Sciatic nerve (tissue), 2 donors: ENCODE measurements around the gene ECSIT. TPM values are rescaled to one million over a fixed set of nuclear protein-coding genes. Genes with fewer than 3 reads are reported as not detected.

Experiments
- ATAC-seq: fragments of 200-7000 bp; cut with Tn5 transposase; one replicate; pipeline ENCODE4 v1.9.1; 2020; ENCODE audit warnings: mild to moderate bottlenecking, moderate library complexity
- DNase-seq: peaks from one replicate; pipeline ENCODE4 v3.0.0-alpha.2; 2020; ENCODE audit warnings: low spot score
- intact Hi-C: fragments of 100-400 bp; cut with DNase I; formaldehyde crosslinking; loops from one replicate; pipeline ENCODE4 v1.14.2; 2022
- microRNA-seq: library from miRNA; unstranded; fragments of <30 nt; microRNA quantifications from one replicate; pipeline ENCODE4 v1.2.0, GENCODE V29; 2020
- total RNA-seq: library from RNA; stranded (reverse); fragmentation: NEBNext Ultra II Directional; extraction: Animal tissue kit (Norgen Biotek cat#: 25700); gene quantifications from one replicate; pipeline ENCODE4 v1.2.1, GENCODE V29; 2021
- donor health status: DM: no; HTN: no; CAD: no.
- donor health status: DM: no; HTN: no; CAD: no.

The ECSIT gene
- total RNA-seq, 1 donor from 2014 or later = 25.8 TPM

- ATAC-seq = no peak
- intact Hi-C loops = no loop called here
Observed at GRCh38 chr19:11458236-11458900, 70.6 kb downstream of the ECSIT start.

GRCh38 chr19:11457831-11458230, 71.1 kb downstream of the ECSIT start:
- ATAC-seq (no peak), DNase-seq (no peak)
- intact Hi-C loops = no loop called here

More at GRCh38 chr19:11458236-11458900, 70.6 kb downstream of the ECSIT start:
- DNase-seq = no peak

GRCh38 chr19:11457115-11457514, 71.8 kb downstream of the ECSIT start:
- intact Hi-C loops = no loop called here
- ATAC-seq (no peak), DNase-seq (no peak)

- ATAC-seq (no peak), DNase-seq (no peak)
- intact Hi-C loops = no loop called here
Observed at GRCh38 chr19:11456659-11457058, 72.3 kb downstream of the ECSIT start.

Small RNA genes lying within 50 kb of the gene (microRNA-seq; reads per million reads assigned to microRNA genes)
- gene MIR7974 = not detected

Other genes starting within 250 kb of the ECSIT start
- not detected for gene TSPAN16, start 233.0 kb downstream of the ECSIT start, total RNA-seq
- 25.1 TPM for gene RAB3D, start 189.5 kb downstream of the ECSIT start, total RNA-seq
- 58.0 TPM for gene TMEM205, start 182.9 kb downstream of the ECSIT start, total RNA-seq
- 42.7 TPM for gene CCDC159, start 182.6 kb downstream of the ECSIT start, total RNA-seq
- 27.5 TPM for gene PLPPR2, start 173.7 kb downstream of the ECSIT start, total RNA-seq
- 1.3 TPM for gene SWSAP1, start 154.5 kb downstream of the ECSIT start, total RNA-seq
- 5.2 TPM for gene EPOR, start 144.8 kb downstream of the ECSIT start, total RNA-seq
- gene RGL3, start 109.8 kb downstream of the ECSIT start, total RNA-seq = 14.4 TPM
- 0.31 TPM for gene ODAD3, start 94.0 kb downstream of the ECSIT start, total RNA-seq
- 190 TPM for gene PRKCSH, start 93.5 kb downstream of the ECSIT start, total RNA-seq
- 0.45 TPM for gene ELAVL3, start 48.1 kb downstream of the ECSIT start, total RNA-seq
- gene ZNF653, start 23.3 kb downstream of the ECSIT start, total RNA-seq = 9.4 TPM
- 35.7 TPM for gene CNN1, start 9.7 kb upstream of the ECSIT start, total RNA-seq
- 33.7 TPM for gene ELOF1, start 30.1 kb upstream of the ECSIT start, total RNA-seq
- 19.7 TPM for gene ACP5, start 48.5 kb upstream of the ECSIT start, total RNA-seq
- 13.6 TPM for gene ZNF627, start 68.3 kb upstream of the ECSIT start, total RNA-seq
- 9.8 TPM for gene ZNF823, start 209.8 kb upstream of the ECSIT start, total RNA-seq
- 13.3 TPM for gene ZNF441, start 237.9 kb upstream of the ECSIT start, total RNA-seq